GM21423 (cell line): ENCODE measurements around the gene TLE7.

Experiments used
- ATAC-seq: cut with Tn5 transposase; IDR thresholded peaks from one replicate; pipeline ENCODE4 v1.9.1; 2021; ENCODE audit warnings: mild to moderate bottlenecking, moderate library complexity; ENCODE audit not compliant: unreplicated experiment

The TLE7 gene

DNA sequence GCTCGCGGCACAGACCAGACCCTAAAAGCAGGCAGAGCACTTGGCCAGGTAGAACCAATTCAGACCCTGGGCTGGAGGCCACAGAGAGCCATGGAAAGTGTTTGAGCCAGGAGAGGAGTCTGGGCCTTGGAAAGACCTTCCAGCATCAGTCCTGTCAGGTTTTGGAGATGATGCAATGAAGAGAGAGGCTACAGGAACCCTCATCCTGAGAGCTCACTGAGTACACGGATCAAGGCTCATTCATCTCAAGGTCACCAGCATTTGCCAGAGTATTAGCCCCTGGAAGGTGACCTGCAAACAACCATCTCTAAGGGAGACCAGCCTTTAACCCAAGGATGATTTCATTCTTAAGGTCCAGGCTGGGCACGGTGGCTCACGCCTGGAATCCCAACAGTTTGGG, 27.8 kb downstream of the TLE7 start:
- ATAC-seq = no peak

DNA sequence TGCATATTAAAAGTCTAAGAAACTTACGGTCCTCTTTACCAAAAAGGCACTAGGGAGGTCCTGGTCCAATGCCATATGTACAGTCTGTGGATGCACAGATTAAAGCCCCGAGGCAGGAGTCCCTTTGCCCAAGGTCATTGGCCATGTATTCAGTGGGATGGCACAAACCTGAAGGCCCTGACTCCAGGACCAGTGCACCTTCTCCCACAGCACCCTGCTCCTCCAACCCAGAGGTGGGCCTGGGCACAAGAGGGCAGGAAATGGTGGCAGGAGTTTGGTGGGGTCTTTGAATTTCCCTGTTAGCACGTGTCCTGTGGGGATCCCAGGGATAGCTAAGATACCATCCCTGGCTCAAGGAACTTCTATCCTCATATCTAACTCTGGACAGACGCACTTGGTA, 28.5 kb downstream of the TLE7 start:
- no peak for ATAC-seq

DNA sequence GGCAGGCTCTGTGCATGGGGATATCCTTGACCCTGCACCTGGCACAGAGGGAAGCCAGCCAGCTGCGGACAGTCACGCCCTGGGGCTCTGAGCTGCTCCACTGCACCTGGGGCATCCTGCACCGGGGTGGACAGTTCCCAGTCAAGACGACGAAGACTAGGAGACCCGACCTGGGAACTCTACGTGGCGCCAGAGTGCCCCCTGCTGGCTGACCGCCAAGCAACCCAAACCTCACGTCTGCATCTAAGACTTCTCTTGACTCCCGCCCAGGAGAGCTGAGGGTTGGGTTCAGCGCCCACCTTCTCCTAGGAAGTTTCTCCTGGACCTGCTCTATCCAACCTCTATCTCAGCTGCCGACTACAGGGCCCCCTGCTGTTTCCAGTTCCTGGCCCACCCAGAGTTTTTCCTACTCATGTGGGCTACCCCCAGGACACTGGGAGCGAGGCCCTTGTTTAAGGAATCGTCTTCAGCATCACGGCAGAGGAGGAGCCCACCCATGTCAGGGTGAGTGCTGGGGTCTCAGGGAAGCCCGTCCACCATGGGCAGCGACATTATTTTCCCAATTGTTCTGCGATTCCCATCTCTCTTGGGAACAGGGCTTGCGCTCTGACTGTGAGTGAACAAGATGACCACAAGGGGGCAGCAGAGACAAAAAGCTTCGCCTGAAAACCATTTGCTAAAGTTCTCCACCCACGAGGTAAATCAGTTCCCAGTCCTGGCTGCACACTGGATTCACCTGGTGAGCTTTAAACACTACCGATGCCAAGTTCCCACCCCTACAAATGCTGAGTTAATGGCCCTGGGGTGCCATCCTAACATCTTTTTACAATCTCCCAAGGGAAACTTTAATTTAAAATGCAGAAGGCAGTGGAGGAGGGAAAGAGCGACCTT, 29.3 kb downstream of the TLE7 start:
- no peak for ATAC-seq

DNA sequence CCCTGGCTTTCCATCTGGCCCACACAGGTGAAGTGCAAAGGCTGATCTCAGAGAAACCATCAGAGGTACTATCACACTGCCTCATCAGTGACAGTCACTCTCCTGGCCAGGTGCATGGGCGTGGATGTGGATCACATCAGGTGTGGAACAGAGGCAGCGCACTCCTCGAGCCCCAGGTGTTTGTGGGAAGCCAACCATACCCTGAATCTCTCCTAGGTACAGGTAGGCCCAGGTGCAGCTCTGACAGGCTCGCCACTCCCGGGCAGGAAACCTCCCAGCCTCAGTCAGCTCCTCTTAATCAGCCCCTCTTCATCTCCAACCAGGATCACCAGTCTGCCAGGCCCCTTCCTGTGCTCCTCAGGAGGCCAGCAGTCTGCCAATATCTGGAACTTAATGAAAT, 31.7 kb downstream of the TLE7 start:
- ATAC-seq = no peak

DNA sequence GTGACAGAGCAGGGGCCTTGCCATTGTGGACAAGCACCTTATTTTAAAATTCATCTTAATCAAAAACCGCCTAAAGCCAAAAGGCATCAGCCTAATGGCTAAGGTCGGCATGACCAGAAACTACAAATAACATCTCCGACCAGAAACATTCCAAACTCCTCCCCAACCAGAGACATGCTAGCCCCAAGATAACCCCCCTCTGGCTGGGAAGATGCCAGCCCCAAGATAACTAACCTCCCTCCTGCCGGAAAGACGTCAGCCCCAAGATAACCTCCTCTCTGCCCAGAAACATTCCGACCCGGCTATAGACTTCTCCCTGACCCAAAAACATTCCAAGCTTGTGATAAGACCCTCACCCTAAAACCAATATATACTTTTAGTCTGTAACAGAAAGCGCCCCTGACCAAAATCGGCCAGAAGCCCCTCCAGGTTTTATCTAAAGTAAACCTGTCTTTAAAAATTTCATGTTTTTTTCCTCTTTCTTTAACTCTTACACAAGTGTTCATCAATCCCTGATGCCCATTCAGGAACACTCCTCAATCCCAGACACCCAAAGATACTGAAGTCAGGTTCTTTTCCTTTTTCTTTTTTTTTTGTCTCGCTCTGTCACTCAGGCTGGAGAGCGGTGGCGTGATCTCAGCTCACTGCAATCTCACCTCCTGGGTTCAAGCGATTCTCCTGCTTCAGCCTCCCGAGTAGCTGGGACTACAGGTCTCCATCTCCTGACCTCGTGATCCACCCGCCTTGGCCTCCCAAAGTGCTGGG, 32.7 kb downstream of the TLE7 start:
- ATAC-seq = no peak

DNA sequence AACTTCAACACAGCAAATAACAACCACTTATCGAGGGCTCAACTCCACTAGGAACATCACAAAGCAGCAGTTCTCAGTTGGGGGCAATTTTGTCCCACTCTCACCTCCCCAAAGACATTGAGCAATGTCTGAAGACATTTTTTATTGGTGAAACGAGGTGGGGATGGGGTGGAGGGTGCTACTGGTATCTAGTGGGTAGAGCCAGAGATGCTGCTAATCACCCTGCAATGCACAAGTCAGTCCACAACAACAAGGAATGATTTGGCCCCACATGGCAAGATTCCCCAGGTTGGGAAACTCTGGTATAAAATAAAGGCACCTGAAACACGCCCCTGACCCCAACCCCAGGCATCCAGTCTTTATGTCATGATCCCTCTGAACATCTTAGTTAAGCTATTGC, 33.3 kb downstream of the TLE7 start:
- no peak for ATAC-seq

DNA sequence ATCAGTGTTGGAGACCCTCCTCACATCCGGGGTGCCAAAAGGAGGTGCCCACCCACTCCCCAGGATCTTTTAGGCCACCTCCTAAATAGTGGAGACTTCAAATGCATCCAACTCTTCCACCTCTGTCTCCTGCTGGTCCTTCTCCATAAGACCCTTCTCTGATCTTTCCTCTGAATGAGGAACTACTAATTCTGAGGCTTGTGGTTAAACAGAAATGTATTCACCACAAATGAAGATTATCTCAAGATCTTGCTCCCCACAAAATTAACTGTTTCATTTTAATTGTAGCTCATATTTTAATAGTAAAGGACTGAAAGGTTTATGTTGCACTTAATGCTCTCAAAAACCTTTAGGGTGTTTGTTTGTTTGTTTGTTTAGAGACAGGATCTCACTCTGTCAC, 34.1 kb downstream of the TLE7 start:
- no peak for ATAC-seq

DNA sequence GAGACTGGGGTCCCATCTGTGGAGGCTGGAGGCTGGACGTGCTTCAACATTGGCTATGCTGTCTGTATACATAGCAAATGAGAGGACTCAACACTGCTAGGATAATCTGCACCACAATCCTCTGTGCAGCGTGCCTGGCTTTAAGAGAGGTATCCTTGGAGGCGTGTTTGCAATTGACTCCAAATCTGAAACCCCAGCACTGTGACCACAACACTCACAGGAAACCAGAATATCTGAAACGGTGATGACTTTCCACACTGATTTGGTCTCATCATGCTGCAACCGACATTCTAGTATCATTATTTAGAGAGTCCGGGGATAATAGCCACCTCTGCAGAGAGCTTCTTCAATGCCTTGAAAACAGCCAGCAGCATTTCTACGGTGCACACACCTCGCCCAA, 35.1 kb downstream of the TLE7 start:
- no peak for ATAC-seq

DNA sequence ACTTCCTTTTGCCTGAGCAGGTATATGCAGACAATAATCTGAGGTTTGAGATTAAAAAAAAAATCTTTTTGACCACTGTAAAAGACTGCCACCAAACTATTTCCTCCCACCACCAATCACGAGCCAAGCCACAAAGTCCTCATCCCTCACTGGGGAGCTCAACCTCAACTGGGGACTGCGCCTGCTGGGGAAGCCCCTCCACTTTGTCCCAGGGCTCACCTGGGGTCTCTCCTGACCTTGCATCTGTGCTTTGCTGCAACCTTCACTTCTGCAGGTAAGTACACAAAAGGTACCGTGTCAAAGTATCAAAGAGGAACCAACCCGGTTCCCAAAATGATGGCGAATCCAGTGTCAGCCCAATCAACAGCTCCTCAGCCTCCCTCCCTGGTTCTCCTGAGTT, 35.5 kb downstream of the TLE7 start:
- ATAC-seq = no peak

DNA sequence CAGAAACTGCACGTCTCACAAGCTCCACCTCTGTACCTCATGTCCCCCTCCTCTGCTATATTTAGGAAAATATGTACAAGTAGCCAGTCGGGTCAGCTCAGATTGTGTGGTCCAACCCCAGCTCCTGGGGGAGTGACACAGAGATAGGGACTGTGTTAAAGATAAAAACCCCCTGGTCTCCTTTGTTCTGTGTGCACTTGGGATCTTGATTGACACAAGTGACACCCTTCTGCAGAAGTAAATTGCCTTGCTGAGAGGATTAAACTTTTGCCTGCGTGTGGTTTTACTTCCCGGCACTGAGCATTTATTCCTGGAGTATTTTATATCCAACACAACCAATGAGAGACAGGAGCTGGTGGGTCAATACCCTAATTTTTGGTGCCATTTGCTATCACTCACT, 37.5 kb downstream of the TLE7 start:
- ATAC-seq = no peak

DNA sequence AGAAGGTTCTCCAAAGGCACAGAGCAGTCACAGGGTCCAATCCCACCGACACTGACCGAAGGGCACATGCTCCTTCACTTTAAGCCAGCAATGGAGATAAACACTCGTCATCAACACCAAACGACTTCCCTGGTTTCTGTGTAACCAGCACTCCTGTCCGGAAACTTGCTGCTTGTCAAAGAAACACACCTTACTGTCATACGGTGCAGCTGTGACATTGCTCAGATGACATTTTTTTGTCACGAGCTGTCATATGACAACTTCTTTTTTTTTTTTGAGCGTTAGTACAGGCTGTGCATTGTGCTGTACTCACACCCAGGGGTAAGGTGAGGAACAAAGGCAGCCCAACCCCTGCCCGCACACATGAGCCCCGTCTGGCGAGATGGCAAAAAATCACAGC, 39.2 kb downstream of the TLE7 start:
- no peak for ATAC-seq

DNA sequence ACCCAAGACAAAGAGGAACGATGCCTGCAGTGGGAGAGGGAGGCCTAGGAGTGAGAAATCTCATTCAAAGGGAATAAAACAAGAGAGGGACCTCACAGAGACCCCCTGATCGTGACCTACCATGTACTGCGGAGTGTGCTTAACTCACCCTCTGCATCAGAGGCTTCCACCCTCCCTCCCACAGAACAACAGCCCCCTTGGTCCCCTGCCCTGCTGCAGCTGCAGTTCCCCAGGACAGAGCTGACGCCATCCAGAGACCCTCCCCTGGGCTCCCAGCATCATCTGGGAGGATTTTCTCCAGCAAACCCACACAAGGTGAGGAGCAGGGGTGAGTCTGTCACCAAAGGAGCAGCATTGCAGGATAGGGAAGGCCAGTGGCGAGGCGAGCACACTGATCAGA, 39.8 kb downstream of the TLE7 start:
- no peak for ATAC-seq

DNA sequence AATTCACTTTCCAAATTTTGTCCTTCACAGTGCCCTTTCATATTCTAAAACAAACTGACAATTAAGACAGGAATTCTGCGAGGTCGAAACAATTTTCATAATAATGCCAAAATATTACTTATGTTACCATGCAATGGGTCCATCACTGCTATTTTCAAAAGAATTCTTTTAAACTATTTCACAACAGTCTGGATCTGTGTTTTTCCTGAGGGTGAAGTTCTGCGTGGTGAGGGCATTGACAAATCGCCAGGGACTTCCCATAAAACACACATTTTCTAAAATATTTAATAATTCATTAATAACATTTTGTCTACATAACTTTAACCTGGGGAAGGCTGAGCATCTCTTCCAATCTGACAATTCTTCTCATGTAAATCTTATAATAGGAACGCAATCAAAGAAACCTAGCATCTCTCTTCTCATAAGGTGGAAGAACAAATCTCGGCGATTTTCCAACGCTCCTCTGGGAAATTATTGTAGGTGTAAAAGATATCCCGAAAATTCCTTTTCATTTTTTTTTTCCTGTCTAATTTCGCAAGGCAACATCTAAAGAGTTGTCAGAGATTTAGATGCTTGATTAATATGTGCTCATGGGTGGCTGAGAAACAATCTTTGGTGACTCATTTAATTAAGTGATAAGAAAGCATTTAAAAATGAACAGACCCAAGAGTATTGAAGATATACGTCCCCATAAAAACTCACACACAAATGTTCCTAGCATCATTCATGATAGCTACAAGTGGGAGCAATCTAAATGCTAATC, 41.9 kb downstream of the TLE7 start:
- ATAC-seq = no peak

DNA sequence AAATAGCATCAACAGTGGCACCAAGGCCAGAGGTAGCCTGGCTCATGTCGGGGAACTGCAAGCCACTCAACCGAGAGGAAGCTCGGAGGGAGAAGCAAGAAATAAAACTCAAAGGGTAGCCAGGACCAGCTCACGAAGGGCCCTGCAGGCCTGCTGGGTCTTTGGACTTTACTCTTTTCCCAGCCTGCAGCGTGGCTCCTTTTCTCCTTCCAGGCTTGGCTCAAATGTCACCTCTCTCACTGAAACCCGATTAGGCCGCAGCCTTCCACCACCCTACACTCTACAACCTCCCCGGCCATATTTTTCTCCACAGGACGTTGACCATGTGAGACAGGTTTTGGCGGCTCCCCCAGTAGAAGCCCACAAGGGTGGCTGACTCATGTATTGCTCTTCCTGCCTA, 45.3 kb downstream of the TLE7 start:
- no peak for ATAC-seq

DNA sequence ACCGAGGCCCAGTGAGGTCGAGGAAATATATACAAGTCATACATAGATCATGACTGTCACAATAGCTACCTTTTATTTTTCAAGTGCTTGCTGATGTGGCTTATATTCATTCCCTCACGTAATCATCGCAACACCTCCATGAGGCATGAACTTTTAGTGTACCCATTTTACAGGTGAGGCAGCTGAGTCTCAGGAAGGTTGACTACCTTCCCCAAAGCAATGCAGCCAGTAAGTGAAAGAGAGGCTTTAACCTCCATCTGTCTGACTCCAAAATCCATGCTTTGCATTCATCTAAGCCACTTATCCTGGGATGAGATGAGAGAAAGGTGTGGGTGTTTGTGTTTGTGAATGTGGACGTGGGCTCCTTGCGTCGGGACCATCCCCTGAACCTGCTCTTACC, 52.5 kb downstream of the TLE7 start:
- ATAC-seq = no peak

DNA sequence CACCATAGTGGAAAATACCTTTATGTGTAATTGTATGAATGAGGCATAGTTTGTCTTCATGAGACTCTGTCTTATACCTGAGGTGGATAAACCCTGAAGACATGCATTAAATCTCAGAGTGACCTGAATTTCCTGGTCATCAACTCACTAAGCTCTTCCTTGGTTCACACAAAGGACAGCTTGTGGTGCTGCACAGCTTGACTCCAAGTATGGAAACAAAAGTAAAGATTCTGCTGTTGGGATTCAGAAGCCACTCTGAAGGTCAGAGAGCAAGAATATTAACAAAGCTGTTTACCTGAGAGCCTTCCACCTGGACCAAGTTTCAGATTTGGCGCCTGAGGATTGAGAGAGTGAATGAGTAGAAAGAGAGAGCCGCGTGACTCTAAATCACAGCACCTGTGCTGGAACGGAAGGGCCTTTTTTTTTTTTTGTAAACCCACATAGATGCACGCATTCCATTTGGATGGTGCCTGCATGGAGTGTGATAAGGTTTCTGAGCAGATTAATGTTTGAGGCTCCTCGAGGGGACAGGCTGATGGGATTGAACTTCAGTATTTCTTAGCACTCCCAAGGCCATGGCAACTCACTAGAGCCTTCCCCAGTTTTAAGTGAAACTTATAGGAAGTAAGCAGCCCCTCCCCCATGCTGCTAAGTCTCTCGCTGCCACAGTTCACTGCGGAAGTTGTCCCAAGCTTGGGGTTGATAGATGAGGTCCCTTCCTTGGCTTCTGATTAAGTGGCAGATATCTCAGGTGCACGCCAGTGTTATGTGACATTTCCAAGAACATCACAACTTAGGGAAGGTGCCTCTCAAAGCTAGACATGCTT, 54.6 kb downstream of the TLE7 start:
- no peak for ATAC-seq

DNA sequence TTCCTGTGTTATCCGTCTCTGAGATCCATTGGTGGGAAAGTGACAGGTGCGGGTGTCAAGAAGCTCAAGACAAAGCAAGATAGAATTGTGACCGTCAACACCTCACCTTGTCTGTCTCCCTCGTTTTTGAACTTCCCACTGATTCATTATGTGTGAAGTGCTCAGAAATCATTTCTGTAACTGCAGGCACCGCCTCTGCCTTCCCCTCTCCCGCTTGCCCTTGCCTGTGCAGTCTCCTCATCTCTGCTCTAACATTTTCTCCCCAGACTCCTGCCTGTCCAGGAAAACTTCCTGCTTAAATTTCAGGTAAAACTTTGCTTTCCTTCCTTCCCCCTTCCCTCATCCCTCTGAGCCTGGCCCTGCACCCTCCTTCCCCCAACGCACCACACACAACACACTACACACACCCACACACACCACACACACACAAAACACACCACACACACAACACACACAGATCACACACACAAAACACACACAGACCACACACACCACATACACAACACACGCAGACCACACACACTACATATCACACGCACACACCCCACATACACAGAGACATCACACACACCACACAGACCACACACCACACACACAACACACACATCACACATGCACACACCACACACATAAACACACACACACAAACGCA, 57.7 kb downstream of the TLE7 start:
- no peak for ATAC-seq

DNA sequence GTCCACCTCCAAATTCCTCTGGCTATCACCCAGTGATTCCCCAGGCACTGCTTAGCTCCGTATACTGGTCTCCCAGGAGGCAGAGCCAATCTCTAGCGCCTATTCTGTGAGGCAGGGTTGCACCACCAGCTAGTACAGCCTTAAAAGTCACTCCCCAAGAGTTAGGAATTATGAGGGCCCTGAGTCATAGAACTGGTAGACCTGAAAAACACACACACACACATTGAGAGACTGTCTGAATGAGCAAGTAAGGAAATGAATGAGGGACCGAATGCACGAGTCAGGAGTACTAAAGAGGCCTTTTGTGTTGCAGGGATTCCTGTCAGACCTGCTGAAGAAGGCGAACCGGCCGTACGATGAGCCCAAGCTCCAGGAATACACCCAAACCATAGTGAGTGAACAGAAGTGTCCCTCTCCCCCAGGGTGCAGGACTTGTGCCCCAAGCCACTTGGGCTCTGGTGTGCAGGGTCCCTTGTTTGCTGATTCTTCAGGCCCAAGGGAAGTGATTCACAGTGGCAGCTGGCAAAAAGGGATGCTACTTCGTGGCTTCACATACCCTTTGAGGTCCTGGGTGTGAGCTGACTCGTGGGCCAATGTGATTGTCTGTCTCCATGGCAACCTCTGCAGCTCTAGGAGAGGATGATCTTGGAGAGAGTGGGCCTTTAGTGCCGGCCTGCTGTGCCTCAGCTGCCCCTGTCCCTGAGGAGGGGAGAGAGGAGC, 58.6 kb downstream of the TLE7 start:
- ATAC-seq = no peak

DNA sequence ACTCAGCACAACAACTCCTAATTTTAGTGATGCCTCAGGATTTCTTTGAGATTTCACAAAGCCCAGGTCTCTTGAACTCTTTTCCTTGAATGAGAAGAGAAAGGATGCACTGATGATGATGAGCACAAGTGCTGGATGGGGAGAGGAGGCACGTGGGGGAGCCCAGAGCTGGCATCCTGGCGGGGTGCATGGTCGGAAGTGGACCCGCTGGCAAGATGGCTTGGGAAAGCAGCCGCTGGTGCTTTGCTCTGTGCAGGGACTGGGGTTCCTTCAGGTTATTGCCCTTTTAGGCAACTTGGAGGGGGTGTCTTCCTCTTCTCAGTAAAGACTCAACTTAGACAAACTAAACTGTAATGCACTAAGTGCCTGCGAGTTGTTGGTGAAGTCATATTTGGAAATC, 61.0 kb downstream of the TLE7 start:
- ATAC-seq = no peak
